Fibroblast of peridontal ligament (primary cell): Measurements from ENCODE around the gene MORN1.

ENCODE experiments used
- DNase-seq: peaks from one replicate; pipeline ENCODE4 v3.0.0-alpha.2; 2010; ENCODE audit errors: extremely low read depth

Gene MORN1

GRCh38 chr1:2275796-2276536 lies 115.4 kb downstream of the MORN1 start:
- peak; percentile 45 for DNase-seq

GRCh38 chr1:2274929-2275475 lies 116.4 kb downstream of the MORN1 start:
- no peak for DNase-seq

DNA sequence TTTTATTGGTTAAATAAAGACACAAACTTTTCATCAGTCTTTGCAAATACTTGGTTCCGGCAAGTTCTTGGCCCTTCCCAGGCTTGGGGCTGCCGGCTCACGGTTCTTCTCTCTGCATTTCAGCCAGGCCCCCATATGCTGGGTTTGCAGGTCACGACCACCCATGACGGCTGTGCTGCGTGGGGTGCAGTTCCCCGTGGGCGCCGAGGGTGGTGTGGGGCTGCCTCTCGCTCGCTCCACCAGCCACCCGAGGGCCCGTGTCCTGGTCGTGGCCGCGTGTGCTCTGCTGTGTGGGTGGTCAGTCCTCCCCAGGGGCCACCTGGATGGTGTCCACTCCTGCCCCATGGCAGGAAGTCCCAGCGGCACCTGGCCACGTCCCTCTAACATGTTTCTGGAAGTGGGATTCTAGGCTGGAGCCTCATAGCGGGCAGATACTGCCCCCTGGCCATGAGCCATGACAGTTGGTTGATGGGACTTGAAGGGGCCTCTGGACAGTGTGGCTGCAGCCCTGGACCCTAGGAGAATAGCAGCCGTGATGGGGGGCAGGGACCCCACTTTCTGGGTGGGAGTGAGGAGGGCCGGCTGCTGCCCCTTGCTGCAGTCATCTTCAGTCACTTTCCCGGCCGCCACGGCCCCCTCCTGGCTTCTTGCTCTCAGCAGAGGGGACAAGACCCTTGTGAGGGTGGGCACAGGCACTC lies 117.0 kb downstream of the MORN1 start:
- DNase-seq, result no peak

GRCh38 chr1:2273401-2274090 lies 117.8 kb downstream of the MORN1 start:
- no peak for DNase-seq

DNA sequence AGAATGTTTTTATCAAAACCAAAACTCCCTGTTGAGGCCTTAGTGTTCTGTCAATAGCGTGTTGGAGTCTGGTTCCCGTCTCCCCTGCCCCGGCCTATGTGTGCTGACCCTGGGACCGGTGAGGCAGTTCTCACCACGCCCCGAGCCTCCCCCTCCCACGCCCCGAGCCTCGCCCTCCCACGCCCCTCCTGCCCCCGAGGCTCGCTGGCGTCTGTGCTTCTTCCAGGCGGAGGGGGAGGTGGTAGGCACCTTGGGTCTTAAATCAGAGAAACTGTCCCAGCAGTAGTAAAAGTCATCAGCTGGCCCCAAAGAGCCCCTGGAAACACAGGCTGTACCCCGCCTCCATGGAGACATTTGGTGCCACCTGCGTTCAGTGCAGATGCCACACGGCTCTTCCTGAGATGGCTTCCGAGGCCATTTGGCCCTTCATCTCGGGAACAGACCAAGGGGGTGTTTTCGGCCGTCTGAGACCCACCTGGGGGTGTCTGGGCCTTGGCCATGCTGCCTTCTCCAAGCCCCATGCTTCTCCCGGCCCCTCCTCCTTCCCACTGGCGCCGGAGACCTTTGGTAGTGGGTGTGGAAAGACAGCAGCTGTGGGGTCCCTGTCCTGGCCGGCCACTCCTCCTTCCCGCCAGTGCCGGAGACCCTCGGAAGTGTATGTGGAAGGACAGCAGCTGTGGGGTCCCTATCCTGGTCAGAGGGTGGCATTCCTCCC lies 118.5 kb downstream of the MORN1 start:
- DNase-seq, result no peak

DNA sequence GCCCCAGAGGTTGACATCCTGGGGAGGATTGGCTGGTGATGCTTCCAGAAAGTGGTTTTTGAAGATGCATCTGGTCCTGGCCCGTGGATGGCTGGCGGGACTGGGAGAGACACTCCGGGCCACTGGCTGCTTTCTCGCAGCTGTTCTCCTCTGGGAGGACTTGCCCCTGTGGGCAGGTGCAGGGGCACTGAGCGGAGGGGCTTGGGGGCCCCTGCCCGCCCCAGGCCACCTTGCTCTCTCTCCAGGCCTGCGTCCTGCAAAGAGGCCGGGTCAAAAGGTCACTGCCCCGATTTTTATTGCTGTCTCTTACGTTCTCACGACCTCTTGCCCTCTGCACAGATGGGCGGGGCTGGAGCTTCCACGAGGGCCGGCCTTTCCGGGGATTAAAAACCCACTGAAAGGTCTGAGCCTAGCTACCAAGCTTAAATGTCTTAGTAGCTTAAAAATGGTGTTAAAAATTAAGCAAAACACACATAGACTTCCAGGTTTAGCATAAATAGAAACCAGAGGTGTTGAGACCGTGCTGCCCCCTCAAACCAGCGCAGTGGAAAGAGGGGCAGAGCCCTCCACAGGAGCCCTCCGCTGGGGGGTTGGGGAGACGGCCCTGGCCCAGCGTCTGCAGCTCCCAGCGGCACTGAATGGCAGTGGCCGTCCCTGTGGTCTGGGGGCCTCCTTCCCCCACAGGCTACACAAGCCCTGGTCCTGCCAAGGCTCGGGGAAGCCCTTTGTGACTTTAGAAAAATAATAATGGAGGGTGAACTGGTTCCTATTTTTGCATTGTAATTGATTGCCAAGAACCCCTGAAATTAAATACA lies 119.3 kb downstream of the MORN1 start:
- no peak for DNase-seq
